Measurements from ENCODE around the gene ARPP21.

The ARPP21 gene

DNA sequence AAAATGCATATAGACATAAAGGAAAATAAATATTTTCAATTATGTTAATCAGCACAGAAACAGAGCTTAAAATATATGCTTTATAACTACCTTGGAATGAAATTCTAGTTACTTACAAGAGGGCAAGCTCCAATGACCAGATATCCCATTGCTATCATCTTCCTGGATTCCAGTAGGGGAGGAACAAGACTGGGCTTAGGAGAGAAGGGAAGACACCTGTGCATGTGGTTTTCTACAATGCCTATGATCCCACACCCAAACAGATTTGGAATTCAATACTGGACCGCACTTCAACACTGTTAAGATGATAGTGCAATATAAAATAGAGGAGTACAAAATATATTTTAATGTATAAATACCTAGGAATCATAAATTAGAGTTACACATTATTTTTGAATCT lies 79.6 kb downstream of the ARPP21 start:
- H3K36me3 Mint-ChIP-seq (ENCODE audit: low read depth): no peaks in the 10 kb centered on the region
- H3K4me1 Mint-ChIP-seq: peaks cover 5% of the 10 kb centered on the region
- no peak overlapping the region for H3K27ac Mint-ChIP-seq
- H3K4me3 Mint-ChIP-seq: no peak overlapping the region
- no peaks in the 10 kb centered on the region for H3K27me3 Mint-ChIP-seq (ENCODE audit: low read depth)
- TF ChIP-seq, protein P1, sequence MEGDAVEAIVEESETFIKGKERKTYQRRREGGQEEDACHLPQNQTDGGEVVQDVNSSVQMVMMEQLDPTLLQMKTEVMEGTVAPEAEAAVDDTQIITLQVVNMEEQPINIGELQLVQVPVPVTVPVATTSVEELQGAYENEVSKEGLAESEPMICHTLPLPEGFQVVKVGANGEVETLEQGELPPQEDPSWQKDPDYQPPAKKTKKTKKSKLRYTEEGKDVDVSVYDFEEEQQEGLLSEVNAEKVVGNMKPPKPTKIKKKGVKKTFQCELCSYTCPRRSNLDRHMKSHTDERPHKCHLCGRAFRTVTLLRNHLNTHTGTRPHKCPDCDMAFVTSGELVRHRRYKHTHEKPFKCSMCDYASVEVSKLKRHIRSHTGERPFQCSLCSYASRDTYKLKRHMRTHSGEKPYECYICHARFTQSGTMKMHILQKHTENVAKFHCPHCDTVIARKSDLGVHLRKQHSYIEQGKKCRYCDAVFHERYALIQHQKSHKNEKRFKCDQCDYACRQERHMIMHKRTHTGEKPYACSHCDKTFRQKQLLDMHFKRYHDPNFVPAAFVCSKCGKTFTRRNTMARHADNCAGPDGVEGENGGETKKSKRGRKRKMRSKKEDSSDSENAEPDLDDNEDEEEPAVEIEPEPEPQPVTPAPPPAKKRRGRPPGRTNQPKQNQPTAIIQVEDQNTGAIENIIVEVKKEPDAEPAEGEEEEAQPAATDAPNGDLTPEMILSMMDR (IDR thresholded peaks at IDR 0.05; ENCODE audit: unreplicated experiment in 3 of 3): no peak
- no peaks in the 10 kb centered on the region for H3K9me3 Mint-ChIP-seq

DNA sequence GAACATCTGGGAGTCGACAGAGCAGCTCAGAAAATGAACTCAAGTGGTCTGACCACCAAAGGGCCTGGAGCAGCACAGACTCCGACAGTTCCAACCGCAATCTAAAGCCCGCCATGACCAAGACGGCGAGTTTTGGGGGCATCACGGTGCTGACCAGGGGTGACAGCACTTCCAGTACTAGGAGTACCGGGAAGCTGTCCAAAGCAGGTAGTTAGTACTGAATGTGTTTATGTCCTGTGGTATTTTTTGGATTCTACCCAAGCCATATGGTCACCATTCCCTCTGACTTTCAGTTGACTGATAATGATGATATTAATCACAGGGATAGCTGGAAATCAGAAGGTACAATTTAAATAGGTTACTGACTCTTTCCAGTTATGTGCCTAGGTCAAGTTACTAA lies 82.3 kb downstream of the ARPP21 start:
- Mint-ChIP-seq H3K27ac (no peak overlapping the region), H3K4me1 (peaks cover 5% of the 10 kb centered on the region), H3K36me3 (ENCODE audit: low read depth) (no peaks in the 10 kb centered on the region)

GRCh38 chr3:35722902-35723301 lies 83.6 kb downstream of the ARPP21 start:
- Mint-ChIP-seq H3K27me3 (ENCODE audit: low read depth) (no peaks in the 10 kb centered on the region), H3K27ac (no peak overlapping the region), H3K4me3 (no peak overlapping the region), H3K9me3 (no peaks in the 10 kb centered on the region), H3K4me1 (peaks cover 5% of the 10 kb centered on the region), H3K36me3 (ENCODE audit: low read depth) (no peaks in the 10 kb centered on the region)
- TF ChIP-seq, protein P1 (IDR thresholded peaks at IDR 0.05; ENCODE audit: unreplicated experiment in 3 of 3): no peak

More for the DNA sequence above, 82.3 kb downstream of the ARPP21 start:
- Mint-ChIP-seq H3K9me3 (no peaks in the 10 kb centered on the region), H3K4me3 (no peak overlapping the region), H3K27me3 (ENCODE audit: low read depth) (no peaks in the 10 kb centered on the region)
- TF ChIP-seq, protein P1 (IDR thresholded peaks at IDR 0.05; ENCODE audit: unreplicated experiment in 3 of 3): no peak

DNA sequence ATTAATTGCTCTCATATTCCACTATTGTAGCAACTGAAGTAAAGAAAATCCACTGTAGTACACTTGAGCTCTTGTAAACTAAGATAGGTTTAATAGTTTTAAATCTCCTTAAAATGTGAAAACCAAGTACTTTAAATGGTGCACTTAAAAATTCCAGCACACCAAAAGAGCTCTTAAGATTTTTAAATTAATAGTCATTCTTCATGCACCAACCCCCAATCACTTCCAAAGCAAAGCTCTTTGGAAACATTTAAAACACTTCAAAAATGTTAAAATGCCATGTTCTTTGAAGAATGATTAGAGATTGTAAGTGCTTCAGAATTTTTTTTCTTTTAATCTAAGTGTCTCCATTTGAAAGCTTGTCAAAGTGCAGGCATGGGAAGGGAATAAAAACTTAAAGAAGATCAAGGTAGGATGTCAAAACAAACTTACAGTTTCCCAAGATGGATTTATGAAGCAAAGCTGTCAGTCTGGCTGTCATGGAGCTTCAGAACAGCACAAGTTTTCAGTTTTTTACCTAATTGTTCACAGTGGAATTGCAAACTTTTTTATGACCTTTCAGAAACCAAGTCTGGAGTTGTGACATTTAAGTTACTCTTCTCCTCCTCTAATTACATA lies 84.3 kb downstream of the ARPP21 start:
- H3K9me3 Mint-ChIP-seq: no peaks in the 10 kb centered on the region
- H3K27me3 Mint-ChIP-seq (ENCODE audit: low read depth): no peaks in the 10 kb centered on the region
- TF ChIP-seq, protein P1 (IDR thresholded peaks at IDR 0.05; ENCODE audit: unreplicated experiment in 3 of 3): no peak
- no peak overlapping the region for H3K27ac Mint-ChIP-seq
- H3K4me3 Mint-ChIP-seq: no peak overlapping the region
- H3K36me3 Mint-ChIP-seq (ENCODE audit: low read depth): no peaks in the 10 kb centered on the region
- H3K4me1 Mint-ChIP-seq: peaks cover under 1% of the 10 kb centered on the region

GRCh38 chr3:35724106-35724505 lies 84.8 kb downstream of the ARPP21 start:
- Mint-ChIP-seq H3K9me3 (no peaks in the 10 kb centered on the region), H3K27me3 (ENCODE audit: low read depth) (no peaks in the 10 kb centered on the region), H3K27ac (no peak overlapping the region), H3K36me3 (ENCODE audit: low read depth) (no peaks in the 10 kb centered on the region), H3K4me1 (no peaks in the 10 kb centered on the region), H3K4me3 (no peak overlapping the region)
- TF ChIP-seq, protein P1 (IDR thresholded peaks at IDR 0.05; ENCODE audit: unreplicated experiment in 3 of 3): no peak

- no peaks in the 10 kb centered on the region for H3K27me3 Mint-ChIP-seq (ENCODE audit: low read depth)
- H3K4me3 Mint-ChIP-seq: no peak overlapping the region
- no peaks in the 10 kb centered on the region for H3K36me3 Mint-ChIP-seq (ENCODE audit: low read depth)
- H3K4me1 Mint-ChIP-seq: no peaks in the 10 kb centered on the region
- TF ChIP-seq, protein P1 (IDR thresholded peaks at IDR 0.05; ENCODE audit: unreplicated experiment in 3 of 3): no peak
- H3K9me3 Mint-ChIP-seq: no peaks in the 10 kb centered on the region
- H3K27ac Mint-ChIP-seq: no peak overlapping the region
Observed at GRCh38 chr3:35727179-35727578, 87.9 kb downstream of the ARPP21 start.
